HG02623 (cell line): ENCODE measurements around the gene FGB.
A peak's percentile ranks its signal among the peaks of the same experiment; 100 is the strongest.
"Not testable (repeated sequence)": the region's sequence is repeated elsewhere in the genome, so short reads cannot be mapped to it uniquely, and the experiment has no call there.

Experiments
- ATAC-seq: cut with Tn5 transposase; IDR thresholded peaks from one replicate; pipeline ENCODE4 v1.9.1; 2021; ENCODE audit warnings: moderate library complexity; ENCODE audit not compliant: unreplicated experiment

FGB gene

DNA sequence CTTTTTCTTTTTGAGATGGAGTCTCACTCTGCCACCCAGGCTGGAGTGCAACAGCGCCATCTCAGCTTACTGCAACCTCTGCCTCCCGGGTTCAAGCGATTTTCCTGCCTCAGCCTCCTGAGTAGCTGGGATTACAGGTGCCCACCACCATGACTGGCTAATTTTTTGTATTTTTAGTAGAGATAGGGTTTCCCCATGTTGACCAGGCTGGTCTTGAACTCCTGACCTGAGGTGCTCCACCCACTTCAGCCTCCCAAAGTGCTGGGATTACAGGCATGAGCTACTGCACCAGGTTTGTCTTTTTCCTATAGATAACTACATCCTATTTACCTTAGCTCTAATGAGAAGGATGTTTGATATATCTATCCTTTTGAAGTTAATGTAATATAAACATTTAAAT, 31.5 kb downstream of the FGB start:
- not testable (repeated sequence) for ATAC-seq

DNA sequence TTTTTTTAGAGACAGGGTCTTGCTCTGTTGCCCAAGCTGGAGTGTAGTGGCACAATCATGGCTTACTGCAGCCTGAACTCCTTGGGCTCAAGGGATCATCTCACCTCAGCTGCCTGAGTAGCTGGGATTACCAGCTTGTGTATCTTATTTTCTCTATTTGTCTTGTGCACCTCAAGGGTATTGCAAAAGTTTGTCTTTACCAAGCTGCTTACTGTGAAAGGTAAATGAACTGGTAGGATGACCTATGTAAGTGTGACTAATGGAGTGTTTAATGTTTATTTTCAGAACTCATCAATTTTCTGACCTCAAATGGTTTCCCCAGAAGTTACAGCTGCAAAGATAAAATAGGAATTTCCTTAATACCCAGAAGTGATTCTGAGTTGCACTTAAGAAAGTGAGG, 33.0 kb downstream of the FGB start:
- ATAC-seq = no peak

GRCh38 chr4:154597281-154597680, 34.5 kb downstream of the FGB start:
- ATAC-seq = not testable (repeated sequence)

DNA sequence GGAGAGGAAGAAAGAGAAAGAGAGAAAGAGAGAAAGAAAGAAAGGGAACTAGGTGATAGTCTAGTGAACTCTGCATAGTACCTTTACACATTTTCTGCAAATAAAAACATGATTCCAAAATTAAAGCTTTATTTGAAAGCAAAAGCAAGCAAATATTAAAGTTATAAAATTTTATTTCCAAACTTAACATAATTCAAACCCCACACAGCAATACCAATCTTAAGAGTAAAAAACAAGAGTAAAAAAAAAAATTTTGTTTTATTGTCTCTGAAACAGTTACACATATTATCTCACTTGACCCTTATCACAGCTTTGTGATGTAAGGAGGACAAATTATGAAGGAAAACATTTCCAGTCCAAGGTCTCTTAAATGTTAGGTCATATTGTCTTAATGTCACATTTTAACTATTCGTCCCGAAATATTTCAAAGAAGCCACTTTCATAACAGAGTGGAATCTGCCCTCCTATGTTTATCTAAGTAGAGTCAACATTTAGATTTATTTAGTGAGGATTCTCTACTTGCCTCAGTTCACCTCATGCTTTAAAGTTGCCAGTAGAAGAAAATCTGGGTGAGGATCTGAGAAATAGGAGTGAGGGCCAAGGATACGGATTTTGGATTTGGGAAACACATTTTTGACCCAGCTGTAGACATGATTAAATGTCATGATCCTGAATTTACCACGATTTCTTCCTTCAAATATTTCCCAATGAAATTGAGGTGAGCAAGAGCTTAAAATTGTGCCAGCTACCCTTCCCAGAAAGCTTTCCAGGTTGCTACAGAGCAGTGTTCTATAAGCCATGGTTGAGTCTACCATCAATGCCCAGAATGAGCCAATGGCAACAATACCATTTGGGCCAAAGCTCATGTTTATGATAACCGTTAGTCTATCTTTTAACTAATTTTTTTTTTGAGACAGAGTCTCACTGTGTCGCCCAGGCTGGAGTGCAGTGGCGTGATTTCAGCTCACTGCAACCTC, 35.3 kb downstream of the FGB start:
- ATAC-seq = no peak

DNA sequence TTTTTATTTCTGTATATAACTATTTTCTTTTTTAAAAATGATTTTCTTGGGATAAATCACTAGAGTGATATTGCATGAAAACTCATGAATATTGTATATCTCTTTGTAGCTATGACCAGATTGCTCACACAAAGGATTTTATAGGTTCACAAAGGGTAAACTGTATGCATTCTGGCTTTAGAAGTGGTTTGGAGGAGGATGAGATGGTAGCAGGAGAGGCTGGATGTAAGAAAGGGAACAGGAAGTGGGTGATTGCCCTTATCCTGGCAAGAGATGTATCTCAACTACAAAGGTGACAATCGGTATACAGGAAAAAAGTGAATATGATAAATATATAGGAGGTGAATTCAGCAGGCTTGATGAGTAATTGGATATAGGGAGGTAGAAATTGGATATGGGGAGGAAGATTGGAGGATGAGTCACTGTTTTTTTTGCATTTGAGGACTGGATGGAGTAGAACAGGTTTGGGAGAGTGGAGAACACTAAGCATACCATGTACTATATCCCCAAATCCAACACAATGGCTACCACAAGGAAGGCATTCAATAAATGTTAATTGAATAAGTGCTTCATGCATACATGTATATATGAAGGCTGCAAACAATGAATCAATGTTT, 39.7 kb downstream of the FGB start:
- no peak for ATAC-seq

GRCh38 chr4:154603033-154603943, 40.5 kb downstream of the FGB start:
- ATAC-seq = no peak

- no peak for ATAC-seq
These were observed 41.9 kb downstream of the FGB start for GRCh38 chr4:154604696-154605200.

DNA sequence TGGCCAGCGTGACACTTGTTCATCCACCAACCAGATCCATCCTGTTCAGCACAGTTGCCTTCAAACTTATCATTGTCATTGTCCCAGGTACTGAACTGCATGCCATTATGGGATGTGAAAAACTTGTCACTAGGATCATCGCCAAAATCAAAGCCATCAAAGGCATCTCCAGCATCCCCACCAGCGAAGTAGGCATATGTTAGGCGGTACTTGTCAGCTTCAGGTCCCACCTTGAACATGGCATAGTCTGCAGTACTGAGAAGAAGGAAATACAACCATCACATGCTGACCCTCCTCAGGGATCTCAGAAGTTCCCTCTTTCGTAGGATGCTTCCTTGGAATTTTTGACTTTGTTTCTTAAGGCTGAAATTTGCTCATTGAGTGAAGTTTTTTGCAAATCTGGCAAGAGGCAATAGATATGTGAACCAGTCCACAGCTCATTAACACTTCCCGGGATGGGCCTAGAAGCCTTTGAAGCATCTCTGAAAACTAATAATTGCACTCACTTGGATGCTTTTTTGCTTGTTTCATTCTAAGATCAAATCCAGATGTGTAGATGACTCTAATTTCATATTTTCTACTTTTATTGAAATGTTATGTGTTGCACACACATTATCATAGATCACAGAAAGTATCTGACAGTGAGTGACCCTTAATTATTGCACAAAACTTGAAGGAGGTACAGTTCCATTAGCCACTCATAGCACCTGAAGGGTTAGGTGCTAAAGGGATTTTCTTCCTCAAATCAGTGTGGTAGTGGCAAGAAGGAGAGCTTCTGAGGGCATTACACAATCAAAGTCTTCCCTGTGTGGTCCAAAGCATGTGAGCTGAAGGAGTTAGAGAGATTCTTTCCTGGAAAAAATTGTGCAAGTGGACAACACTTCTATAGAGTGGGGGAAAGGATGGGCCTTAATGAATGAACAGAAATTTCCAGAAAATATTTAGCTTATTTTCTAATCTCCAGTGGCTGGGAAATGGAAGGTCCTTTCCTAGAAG, 44.2 kb downstream of the FGB start:
- no peak for ATAC-seq

- ATAC-seq = no peak
These were observed 45.8 kb downstream of the FGB start for GRCh38 chr4:154608361-154609252.

- no peak for ATAC-seq
These were observed 46.7 kb downstream of the FGB start for GRCh38 chr4:154609532-154609931.

GRCh38 chr4:154610582-154610981, 47.8 kb downstream of the FGB start:
- no peak for ATAC-seq

DNA sequence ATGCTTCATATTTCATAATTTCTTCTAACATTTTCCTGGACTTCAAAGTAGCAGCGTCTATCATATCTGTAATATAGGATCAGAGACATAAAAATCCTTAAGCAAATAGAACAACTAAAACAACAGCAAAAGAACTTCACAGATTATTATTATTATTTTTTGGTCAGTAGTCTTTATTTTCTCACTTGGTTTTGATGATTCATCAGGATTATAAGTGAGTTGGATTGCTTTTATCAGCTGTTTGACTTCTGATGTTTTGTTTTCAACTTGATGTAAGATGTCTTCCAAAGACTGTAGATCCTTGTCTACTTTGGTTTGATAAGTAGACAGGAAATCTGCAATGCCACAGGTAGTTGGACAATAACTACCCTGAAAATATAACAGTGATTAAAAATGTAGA, 49.0 kb downstream of the FGB start:
- no peak for ATAC-seq

DNA sequence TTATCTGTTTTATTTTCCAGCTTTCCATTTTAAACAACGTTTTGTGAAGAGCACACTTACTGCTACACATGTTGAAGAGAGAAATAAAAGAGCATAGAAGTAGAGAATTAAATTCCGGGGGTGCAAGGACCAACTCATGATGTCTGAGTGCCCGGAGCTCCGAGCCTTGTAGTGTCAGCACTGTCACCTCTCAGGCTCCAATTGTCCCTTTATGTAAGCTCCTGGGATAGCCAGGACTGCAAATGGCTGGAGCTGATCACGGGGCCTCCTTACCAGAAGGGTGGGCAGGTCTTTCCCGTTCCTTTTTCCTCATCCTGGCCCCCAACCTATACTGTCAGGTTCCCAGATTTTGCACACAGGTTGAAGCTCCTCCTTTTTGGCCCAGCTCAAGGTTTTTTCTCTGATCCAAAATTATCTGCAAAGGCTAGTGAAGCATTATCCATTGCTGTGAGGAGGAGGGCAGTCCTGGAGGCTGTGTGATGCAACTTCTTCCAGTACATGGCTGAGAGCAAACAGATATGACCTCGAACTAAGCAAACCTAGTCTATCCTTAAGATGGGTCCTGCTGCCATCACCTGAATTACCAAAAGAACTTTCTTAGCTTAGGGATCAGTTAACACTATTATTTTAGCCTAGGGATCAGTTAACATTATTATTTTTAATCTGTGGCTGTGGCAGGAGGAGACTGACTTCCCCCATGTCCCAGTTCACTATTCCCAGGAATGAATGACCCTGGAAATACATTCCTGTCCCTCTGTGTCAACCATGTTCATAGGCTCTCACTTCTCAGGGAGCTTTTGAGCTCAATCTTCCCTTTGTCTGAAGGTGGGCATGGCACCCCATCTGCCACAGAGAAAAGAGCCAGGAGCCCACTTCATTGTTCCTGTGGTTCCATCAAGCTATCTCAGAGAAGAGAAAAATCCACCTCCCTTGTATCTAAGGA, 49.9 kb downstream of the FGB start, which contains the start of gene FGG:
Gene FGG (minus strand): TSS at position 185 of the 943 bp plus-strand sequence. CDS start 47 bp downstream, at position 138.
- no peak for ATAC-seq

DNA sequence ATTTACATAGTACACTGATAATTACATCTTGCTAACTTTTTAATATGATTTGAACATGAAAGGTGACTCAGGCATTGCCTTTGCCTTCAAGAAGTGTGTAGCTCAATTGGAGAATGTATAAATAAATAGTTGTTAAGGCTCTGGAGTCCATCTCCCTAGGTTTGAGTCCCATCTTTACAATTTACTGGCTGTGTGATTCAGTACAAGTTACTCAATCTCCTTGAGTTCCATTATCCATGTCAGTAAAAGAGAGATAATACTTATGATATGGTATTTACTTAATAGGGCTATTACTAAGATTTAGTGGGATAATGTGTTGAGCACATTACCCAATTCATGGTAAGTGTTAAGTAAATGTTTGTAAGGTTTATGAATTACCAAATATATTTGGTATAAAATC, 51.5 kb downstream of the FGB start:
- no peak for ATAC-seq

DNA sequence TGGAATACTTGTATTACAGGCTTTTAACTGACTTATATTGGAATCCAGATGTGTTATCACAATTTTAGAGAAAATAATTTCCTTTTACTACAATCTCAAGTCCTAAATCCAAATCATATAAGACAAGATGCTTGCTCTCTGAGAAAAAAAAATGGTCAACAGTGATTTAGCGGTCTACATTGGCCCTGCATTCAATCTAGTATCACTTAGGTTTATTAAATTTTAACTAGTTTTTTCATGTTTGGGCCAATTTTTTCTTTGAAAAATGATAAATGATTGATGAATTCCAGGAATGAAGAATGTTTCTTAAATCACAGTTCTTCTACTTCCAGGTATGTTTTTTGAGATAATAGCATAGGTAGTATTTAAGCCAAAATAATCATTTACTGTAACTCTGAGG, 52.4 kb downstream of the FGB start:
- ATAC-seq = no peak

- no peak for ATAC-seq
These were observed 53.5 kb downstream of the FGB start for GRCh38 chr4:154616287-154616686.

GRCh38 chr4:154616731-154617130, 53.9 kb downstream of the FGB start:
- peak; percentile 95 for ATAC-seq
